ENCODE results near the gene KATNAL2. TPM values are rescaled to one million over a fixed set of nuclear protein-coding genes. Genes with fewer than 3 reads are reported as not detected.
"Not testable (repeated sequence)": the region's sequence is repeated elsewhere in the genome, so short reads cannot be mapped to it uniquely, and the experiment has no call there.

The KATNAL2 gene
- total RNA-seq, 2 donors from 2014 or later = 1.3 to 2.2 TPM

GRCh38 chr18:47029684-47030353 is 112.4 kb downstream of the KATNAL2 start:
- H3K4me1 ChIP-seq; H3K9ac ChIP-seq (ENCODE audit: low read depth in 2 of 2, low read length in 2 of 2); intact Hi-C loops (cut with DNase I); H3K36me3 ChIP-seq; DNase-seq; H3K27me3 ChIP-seq; H3K9me3 ChIP-seq; H3K4me3 ChIP-seq; H3K27ac ChIP-seq: not testable (repeated sequence)

GRCh38 chr18:47030887-47031286 is 113.5 kb downstream of the KATNAL2 start:
- intact Hi-C loops (cut with DNase I); H3K9me3 ChIP-seq; H3K27ac ChIP-seq; H3K4me3 ChIP-seq; H3K9ac ChIP-seq (ENCODE audit: low read depth in 2 of 2, low read length in 2 of 2); H3K36me3 ChIP-seq; H3K4me1 ChIP-seq; DNase-seq; H3K27me3 ChIP-seq: not testable (repeated sequence)

- no peak for TF ChIP-seq CTCF (IDR thresholded peaks at IDR 0.05)
- H3K9me3 ChIP-seq = no peaks in the 10 kb centered on the region
- no peaks in the 10 kb centered on the region for H3K36me3 ChIP-seq
- H3K4me1 ChIP-seq = no peaks in the 10 kb centered on the region
- no peaks in the 10 kb centered on the region for H3K27me3 ChIP-seq
- no peak for DNase-seq
- H3K9ac ChIP-seq (ENCODE audit: low read depth in 2 of 2, low read length in 2 of 2) = no peak overlapping the region
- no peak overlapping the region for H3K27ac ChIP-seq
- intact Hi-C loops (cut with DNase I) = no loop called here
- H3K4me3 ChIP-seq = no peak overlapping the region
These were observed 115.5 kb downstream of the KATNAL2 start for GRCh38 chr18:47032945-47033344.

GRCh38 chr18:47034591-47034990 is 117.2 kb downstream of the KATNAL2 start:
- H3K9me3 ChIP-seq; H3K9ac ChIP-seq (ENCODE audit: low read depth in 2 of 2, low read length in 2 of 2); H3K27ac ChIP-seq; intact Hi-C loops (cut with DNase I); H3K27me3 ChIP-seq; H3K36me3 ChIP-seq; DNase-seq; H3K4me3 ChIP-seq; H3K4me1 ChIP-seq: not testable (repeated sequence)

GRCh38 chr18:47035156-47035671 is 117.8 kb downstream of the KATNAL2 start, which contains the start of gene ELOA2:
Gene ELOA2, minus strand, starts transcription at chr18:47035621. Its CDS starts 357 bp downstream, at chr18:47035264.
- Histone ChIP-seq H3K4me3 (no peak within 1 kb of the TSS), H3K9me3 (no peaks in the 10 kb centered on the region), H3K27ac (no peak within 1 kb of the TSS), H3K9ac (ENCODE audit: low read depth in 2 of 2, low read length in 2 of 2) (no peak within 1 kb of the TSS), H3K36me3 (no peaks in the 10 kb centered on the region), H3K27me3 (no peaks in the 10 kb centered on the region), H3K4me1 (no peaks in the 10 kb centered on the region)
- intact Hi-C loops (cut with DNase I) = no loop called here
- TF ChIP-seq CTCF (IDR thresholded peaks at IDR 0.05) = no peak
- no peak for DNase-seq

GRCh38 chr18:47036298-47036874 is 119.0 kb downstream of the KATNAL2 start:
- Histone ChIP-seq H3K4me3 (no peak overlapping the region), H3K27ac (no peak overlapping the region), H3K9ac (ENCODE audit: low read depth in 2 of 2, low read length in 2 of 2) (no peak overlapping the region), H3K36me3 (no peaks in the 10 kb centered on the region), H3K4me1 (no peaks in the 10 kb centered on the region), H3K27me3 (no peaks in the 10 kb centered on the region), H3K9me3 (no peaks in the 10 kb centered on the region)
- intact Hi-C loops (cut with DNase I) = no loop called here
- peak; percentile 20 for DNase-seq
- no peak for TF ChIP-seq CTCF (IDR thresholded peaks at IDR 0.05)

Data from colonic mucosa (tissue), 4 donors.